Measurements from ENCODE around the gene NPR1. TPM values are rescaled to one million over a fixed set of nuclear protein-coding genes. Genes with fewer than 3 reads are reported as not detected.

Gene NPR1
- total RNA-seq, 1 donor from 2014 or later, result not detected

- TF ChIP-seq, protein P1, sequence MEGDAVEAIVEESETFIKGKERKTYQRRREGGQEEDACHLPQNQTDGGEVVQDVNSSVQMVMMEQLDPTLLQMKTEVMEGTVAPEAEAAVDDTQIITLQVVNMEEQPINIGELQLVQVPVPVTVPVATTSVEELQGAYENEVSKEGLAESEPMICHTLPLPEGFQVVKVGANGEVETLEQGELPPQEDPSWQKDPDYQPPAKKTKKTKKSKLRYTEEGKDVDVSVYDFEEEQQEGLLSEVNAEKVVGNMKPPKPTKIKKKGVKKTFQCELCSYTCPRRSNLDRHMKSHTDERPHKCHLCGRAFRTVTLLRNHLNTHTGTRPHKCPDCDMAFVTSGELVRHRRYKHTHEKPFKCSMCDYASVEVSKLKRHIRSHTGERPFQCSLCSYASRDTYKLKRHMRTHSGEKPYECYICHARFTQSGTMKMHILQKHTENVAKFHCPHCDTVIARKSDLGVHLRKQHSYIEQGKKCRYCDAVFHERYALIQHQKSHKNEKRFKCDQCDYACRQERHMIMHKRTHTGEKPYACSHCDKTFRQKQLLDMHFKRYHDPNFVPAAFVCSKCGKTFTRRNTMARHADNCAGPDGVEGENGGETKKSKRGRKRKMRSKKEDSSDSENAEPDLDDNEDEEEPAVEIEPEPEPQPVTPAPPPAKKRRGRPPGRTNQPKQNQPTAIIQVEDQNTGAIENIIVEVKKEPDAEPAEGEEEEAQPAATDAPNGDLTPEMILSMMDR (IDR thresholded peaks at IDR 0.05; ENCODE audit: partially characterized antibody, unreplicated experiment), result no peak
- Mint-ChIP-seq H3K4me3 (ENCODE audit: unreplicated experiment) (no peak overlapping the region), H3K27me3 (ENCODE audit: unreplicated experiment) (peaks cover 26% of the 10 kb centered on the region), H3K27ac (ENCODE audit: unreplicated experiment) (peak overlapping the region; percentile 4), H3K4me1 (ENCODE audit: low read depth, unreplicated experiment) (peaks cover 22% of the 10 kb centered on the region), H3K36me3 (ENCODE audit: unreplicated experiment) (peaks cover 4% of the 10 kb centered on the region), H3K9me3 (ENCODE audit: unreplicated experiment) (peaks cover 17% of the 10 kb centered on the region)
- DNase-seq, result no peak
Observed at GRCh38 chr1:153631047-153632022, 47.2 kb upstream of the NPR1 start.

- TF ChIP-seq, protein P1 (IDR thresholded peaks at IDR 0.05; ENCODE audit: partially characterized antibody, unreplicated experiment), result no peak
- H3K36me3 Mint-ChIP-seq (ENCODE audit: unreplicated experiment), result peaks cover 9% of the 10 kb centered on the region
- peaks cover 14% of the 10 kb centered on the region for H3K4me1 Mint-ChIP-seq (ENCODE audit: low read depth, unreplicated experiment)
- H3K27me3 Mint-ChIP-seq (ENCODE audit: unreplicated experiment), result peaks cover 24% of the 10 kb centered on the region
- peaks cover 10% of the 10 kb centered on the region for H3K9me3 Mint-ChIP-seq (ENCODE audit: unreplicated experiment)
- H3K4me3 Mint-ChIP-seq (ENCODE audit: unreplicated experiment), result peak overlapping the region; percentile 93
- peak overlapping the region; percentile 83 for H3K27ac Mint-ChIP-seq (ENCODE audit: unreplicated experiment)
- no peak for DNase-seq
Observed at GRCh38 chr1:153633161-153633753, 45.2 kb upstream of the NPR1 start.

DNA sequence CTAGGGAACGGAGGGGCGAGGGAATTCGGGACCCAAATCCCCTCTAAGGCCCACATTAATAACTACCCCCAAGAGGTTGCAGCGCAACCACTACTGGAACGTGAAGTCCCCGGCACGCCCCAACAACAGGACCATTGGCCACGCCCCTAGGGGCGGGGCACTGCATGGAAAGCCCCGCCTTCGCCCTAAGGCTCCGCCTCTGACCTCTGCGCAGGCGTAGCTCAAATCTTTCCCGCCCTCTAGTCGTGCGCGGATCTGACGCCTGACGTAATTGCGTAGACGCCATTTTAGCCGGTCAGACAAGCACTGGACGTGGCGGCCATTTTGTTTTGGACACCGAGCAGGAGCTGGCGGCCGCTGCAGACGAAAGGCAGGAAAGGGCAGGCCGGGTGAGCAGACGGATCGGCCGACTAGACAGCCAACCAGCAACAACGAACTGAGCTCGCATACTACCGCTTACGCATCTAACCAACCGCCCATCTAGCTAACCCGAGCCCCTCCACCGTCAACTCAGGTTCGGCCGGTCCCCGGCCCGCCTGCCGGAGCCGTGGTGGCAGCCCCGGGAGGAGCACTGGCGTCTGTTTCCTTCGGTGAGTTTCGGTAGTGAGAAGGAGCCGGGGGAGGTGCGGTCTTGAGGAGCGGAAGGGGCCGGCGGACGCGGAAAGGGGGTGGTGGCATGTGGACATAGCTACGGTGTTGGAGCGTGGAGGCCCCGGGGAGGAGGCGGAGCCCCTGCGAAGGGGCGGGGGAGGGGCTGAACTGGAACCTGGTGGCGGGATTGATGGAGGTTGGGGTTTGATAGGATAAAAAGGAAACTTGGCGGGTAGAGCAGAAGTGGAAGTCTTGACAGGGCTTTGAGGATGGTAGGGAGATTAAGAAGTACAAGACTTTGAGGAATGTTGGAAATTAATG, 44.5 kb upstream of the NPR1 start, which contains the start of gene CHTOP:
TSS of gene CHTOP (plus strand) at position 313 of the 912 bp plus-strand sequence. CDS start 2,523 bp downstream, outside the sequence.
- peaks cover 11% of the 10 kb centered on the region for H3K4me1 Mint-ChIP-seq (ENCODE audit: low read depth, unreplicated experiment)
- DNase-seq, result peak; percentile 95
- H3K4me3 Mint-ChIP-seq (ENCODE audit: unreplicated experiment), result peak within 1 kb of the TSS; percentile 93
- H3K27me3 Mint-ChIP-seq (ENCODE audit: unreplicated experiment), result peaks cover 22% of the 10 kb centered on the region
- TF ChIP-seq, protein P1 (IDR thresholded peaks at IDR 0.05; ENCODE audit: partially characterized antibody, unreplicated experiment), result no peak
- peaks cover 10% of the 10 kb centered on the region for H3K9me3 Mint-ChIP-seq (ENCODE audit: unreplicated experiment)
- H3K36me3 Mint-ChIP-seq (ENCODE audit: unreplicated experiment), result peaks cover 9% of the 10 kb centered on the region
- peak within 1 kb of the TSS; percentile 99 for H3K27ac Mint-ChIP-seq (ENCODE audit: unreplicated experiment)

DNA sequence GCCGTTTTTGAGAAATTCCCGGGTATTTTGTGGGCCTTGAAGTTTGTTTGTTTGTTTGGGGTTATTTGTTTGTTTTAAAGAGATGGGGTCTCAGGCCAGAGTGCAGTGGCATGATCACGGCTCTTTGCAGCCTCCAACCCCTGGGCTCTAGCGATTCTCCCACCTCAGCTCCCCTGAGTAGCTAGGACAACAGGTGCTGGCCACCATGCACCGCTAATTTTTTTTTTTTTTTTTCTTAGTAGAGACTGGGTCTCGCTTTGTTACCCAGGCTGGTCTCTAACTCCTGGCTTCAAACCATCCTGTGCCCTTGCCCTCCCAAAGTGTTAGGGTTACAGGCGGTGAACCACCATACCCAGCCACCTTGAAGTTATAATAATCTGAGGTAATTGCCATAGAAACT, 42.6 kb upstream of the NPR1 start:
- Mint-ChIP-seq H3K4me1 (ENCODE audit: low read depth, unreplicated experiment) (peaks cover 8% of the 10 kb centered on the region), H3K27ac (ENCODE audit: unreplicated experiment) (no peak overlapping the region)

More for the DNA sequence above, 42.6 kb upstream of the NPR1 start:
- Mint-ChIP-seq H3K36me3 (ENCODE audit: unreplicated experiment) (peaks cover 9% of the 10 kb centered on the region), H3K4me3 (ENCODE audit: unreplicated experiment) (peak overlapping the region; percentile 78), H3K27me3 (ENCODE audit: unreplicated experiment) (peaks cover 20% of the 10 kb centered on the region), H3K9me3 (ENCODE audit: unreplicated experiment) (peaks cover 7% of the 10 kb centered on the region)
- no peak for DNase-seq
- TF ChIP-seq, protein P1 (IDR thresholded peaks at IDR 0.05; ENCODE audit: partially characterized antibody, unreplicated experiment), result no peak
